RWPE1 (cell line): ENCODE measurements around the gene HOXB2.

Experiments used
- CTCF ChIA-PET: fragments of 350-600 bp; sonication (Branson Sonifier 250); formaldehyde crosslinking; extraction: SDS; loops from one replicate; lab custom pipeline; 2021; lab: Yijun Ruan, JAX
- POLR2A ChIA-PET: fragments of 400-600 bp; formaldehyde crosslinking; extraction: SDS; loops from one replicate; lab custom pipeline; 2020; ENCODE audit warnings: antibody characterized with exemption; ENCODE audit not compliant: low non-redundant PET; lab: Yijun Ruan, JAX
- DNase-seq: peaks from one replicate; pipeline ENCODE4 v3.0.0; 2012; ENCODE audit warnings: low spot score
- H3K27ac ChIP-seq: fragments of 450-650 bp; 2 replicates; pipeline ENCODE4 v1.5.1; 2017
- TF ChIP-seq, protein P1 (sequence below): fragments of 450-650 bp; conservative IDR thresholded peaks from 2 replicates; pipeline ENCODE4 v1.5.1; 2017; ENCODE audit warnings: low read depth, mild to moderate bottlenecking

The HOXB2 gene

DNA sequence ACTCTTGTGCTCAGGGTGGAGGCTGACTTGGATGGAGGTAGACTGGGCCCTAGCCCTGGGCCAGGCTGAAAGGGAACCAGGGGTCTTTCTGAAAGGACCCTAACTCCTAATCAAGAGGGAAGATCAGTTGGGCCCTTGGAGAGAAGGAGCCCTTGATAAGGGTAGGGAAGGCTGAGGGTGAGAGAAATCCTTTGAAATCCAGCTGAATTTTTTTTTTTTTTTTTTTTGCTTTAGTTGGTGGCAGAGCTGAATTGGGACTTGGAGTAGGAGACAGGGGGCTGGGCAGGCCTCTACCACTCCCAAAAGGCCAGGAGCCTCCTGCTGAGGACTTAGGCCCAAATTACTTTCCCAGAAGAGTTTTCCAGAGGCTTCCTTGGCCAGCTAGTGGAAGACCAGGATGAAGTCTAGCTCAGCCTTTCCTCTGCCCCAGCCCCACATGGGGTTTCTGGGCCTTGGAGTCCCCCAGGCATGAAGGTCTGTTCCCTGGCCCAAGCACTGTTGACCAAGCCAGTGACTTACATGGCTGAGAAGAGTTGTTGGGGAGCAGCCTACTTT, 45.8 kb upstream of the HOXB2 start:
- DNase-seq = no peak
- CTCF ChIA-PET = interaction anchor here (0.6 kb wide), 1 partner anchor 162 kb away, joined by 3 read pairs; no protein-coding TSS in a partner anchor
- TF ChIP-seq, protein P1, sequence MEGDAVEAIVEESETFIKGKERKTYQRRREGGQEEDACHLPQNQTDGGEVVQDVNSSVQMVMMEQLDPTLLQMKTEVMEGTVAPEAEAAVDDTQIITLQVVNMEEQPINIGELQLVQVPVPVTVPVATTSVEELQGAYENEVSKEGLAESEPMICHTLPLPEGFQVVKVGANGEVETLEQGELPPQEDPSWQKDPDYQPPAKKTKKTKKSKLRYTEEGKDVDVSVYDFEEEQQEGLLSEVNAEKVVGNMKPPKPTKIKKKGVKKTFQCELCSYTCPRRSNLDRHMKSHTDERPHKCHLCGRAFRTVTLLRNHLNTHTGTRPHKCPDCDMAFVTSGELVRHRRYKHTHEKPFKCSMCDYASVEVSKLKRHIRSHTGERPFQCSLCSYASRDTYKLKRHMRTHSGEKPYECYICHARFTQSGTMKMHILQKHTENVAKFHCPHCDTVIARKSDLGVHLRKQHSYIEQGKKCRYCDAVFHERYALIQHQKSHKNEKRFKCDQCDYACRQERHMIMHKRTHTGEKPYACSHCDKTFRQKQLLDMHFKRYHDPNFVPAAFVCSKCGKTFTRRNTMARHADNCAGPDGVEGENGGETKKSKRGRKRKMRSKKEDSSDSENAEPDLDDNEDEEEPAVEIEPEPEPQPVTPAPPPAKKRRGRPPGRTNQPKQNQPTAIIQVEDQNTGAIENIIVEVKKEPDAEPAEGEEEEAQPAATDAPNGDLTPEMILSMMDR = no peak
- POLR2A ChIA-PET = no interaction called here
- H3K27ac ChIP-seq = no peak overlapping the region

DNA sequence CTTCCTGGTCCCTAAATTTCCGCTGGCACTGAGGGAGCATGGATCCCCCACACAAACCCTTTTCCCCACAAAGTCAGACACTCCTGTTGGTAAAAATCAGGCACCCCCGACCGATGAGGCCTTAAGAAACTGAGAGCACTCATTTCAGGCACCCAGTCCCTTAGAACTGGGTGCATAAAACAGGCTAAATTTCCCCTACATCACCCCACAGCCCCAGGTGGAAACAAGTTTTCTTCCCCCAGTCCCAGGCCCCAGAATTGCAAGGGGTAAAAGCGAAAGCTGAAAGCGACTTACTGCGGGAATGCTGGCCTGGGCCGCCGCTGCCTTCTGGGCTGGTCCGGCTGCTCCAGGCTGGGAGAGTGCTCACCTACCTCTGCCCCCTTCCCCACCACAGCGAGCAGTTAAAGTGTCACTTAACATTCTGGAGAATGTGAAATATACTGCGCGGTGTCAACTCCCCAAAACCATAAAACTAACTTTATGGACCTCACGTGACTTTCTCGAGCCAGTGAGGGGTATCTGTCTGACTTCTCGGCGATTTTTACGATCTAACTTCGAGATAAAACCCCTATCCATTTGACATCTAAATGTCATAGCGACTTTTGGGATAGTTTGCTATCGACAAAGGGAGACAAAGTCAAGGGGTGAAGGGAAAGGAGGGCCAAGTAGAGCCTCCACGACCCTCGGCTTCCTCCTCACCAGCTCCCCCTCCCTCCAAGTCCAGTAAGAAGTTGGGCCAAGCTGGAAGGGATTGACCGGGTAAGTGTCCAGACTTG, 45.1 kb upstream of the HOXB2 start, which contains the start of gene HOXB3:
Gene HOXB3, minus strand, starts transcription at position 411 of the 776 bp plus-strand sequence. CDS start 37,767 bp downstream, outside the sequence.
- H3K27ac ChIP-seq = no peak within 1 kb of the TSS
- CTCF ChIA-PET = interaction anchor here (0.6 kb wide), 1 partner anchor 162 kb away, joined by 3 read pairs; no protein-coding TSS in a partner anchor
- TF ChIP-seq, protein P1 = no peak
- DNase-seq = no peak
- POLR2A ChIA-PET = no interaction called here

DNA sequence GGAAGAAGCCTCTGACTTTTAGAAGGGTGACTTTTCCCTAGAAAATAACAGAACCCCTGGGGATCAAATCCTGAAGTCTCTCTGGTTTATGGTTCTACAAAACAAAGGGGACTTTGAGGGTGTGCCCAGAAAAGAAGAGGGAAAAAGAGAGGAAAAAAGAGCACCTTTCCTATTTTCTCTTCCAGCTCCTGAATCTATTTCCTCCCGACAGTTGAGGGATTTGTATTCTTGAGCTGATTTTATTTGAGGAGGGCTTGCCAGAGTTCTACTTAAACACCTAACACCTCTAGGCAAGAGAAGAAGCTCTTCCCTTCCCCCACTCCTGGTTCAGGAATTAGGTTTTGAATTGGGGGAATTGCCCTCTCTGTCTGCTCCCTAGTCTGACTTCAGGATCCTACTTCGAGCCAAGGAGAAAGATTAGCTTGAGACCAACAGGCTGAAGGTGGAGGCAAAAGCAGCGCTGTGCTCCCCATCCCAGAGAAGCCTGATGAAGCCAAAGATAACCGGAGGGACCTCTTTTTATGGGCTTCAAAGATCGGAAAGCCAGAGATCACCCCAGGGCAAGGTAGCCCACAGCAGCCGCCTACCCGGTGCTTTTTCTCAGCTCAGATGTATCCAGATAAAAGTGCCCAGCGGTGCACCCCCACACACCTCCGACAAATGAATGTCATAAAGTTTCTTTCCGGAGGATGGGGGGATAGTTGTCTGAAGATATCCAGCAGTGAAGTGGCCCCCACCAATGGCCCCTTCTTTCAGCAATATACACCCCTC, 44.3 kb upstream of the HOXB2 start:
- POLR2A ChIA-PET = no interaction called here
- DNase-seq = no peak
- TF ChIP-seq, protein P1 = no peak
- H3K27ac ChIP-seq = no peak overlapping the region
- CTCF ChIA-PET = interaction anchor here (0.7 to 2.8 kb wide), 4 partner anchors 25 to 253 kb away, joined by 3 to 9 read pairs (median 6); no protein-coding TSS in a partner anchor

DNA sequence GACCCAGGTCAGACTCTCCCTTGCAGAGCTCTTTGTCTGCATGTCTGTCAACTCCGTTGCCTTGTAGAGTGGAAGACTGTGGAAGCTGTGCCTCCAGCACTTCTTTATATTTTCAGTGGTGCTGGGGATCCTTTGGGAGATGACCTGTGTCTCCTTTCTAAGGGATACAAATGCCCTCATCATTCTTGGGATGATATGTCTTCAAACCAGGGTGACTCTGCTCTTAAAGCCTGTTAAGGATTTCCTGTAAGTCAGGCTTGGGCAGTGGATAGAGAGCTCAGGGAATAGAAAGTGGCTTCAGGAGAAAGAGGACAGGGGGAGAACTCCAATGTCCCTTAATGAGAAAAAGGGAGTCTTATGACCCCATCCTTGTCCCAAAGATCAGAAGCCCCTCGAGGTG, 43.6 kb upstream of the HOXB2 start:
- POLR2A ChIA-PET = no interaction called here
- CTCF ChIA-PET = interaction anchor here (0.5 to 2.8 kb wide), 5 partner anchors 26 to 394 kb away, joined by 3 to 9 read pairs (median 5); no protein-coding TSS in a partner anchor
- no peak overlapping the region for H3K27ac ChIP-seq
- TF ChIP-seq, protein P1 = no peak
- no peak for DNase-seq

DNA sequence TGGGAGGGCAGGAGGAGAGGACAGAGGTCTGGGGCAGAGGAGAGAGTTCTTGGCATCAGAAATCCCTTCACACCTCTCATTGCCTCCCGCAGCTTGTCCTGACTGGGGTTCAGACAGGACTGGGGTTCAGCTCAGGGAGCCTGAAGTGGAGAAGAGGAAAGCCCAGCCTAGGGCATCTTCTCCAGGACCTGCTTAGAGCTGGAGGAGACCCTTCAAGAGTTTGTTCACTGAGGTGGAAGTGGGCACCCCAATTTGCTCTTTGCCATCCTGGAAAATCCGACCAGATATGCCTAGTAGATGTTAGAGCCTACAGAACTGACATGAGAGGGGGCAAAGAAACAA, 43.1 kb upstream of the HOXB2 start:
- ChIA-PET POLR2A (no interaction called here), CTCF (interaction anchor here (0.5 to 2.8 kb wide), 4 partner anchors 30 to 395 kb away, joined by 3 to 9 read pairs (median 6); no protein-coding TSS in a partner anchor)
- H3K27ac ChIP-seq = peak overlapping the region; percentile 9; the same call in 1 of the 2 replicates
- TF ChIP-seq, protein P1 = no peak
- DNase-seq = no peak
